IMR-90 (cell line): ENCODE data around the gene VIPR2. TPM values are rescaled to one million over a fixed set of nuclear protein-coding genes. Genes with fewer than 3 reads are reported as not detected.

Experiments used
- ATAC-seq: fragments of 200-7000 bp; cut with Tn5 transposase; 2 replicates; pipeline ENCODE4 v1.9.1; 2020; ENCODE audit warnings: low read depth, mild to moderate bottlenecking, moderate library complexity
- BruUV-seq: library from RNA; stranded (reverse); fragments of 400-500 nt; replicated peaks from 2 replicates; lab custom pipeline; 2021; lab: Mats Ljungman, UMichigan
- CTCF ChIA-PET: fragments of 300-600 bp; formaldehyde crosslinking; extraction: SDS; loops from one replicate; lab custom pipeline; 2021; ENCODE audit warnings: antibody characterized with exemption; lab: Yijun Ruan, JAX
- POLR2A ChIA-PET: fragments of 300-600 bp; sonication (Branson Sonifier 250); formaldehyde crosslinking; loops from one replicate; lab custom pipeline; 2022; ENCODE audit warnings: antibody characterized with exemption; ENCODE audit not compliant: unreplicated experiment; lab: Charles Lee
- DNase-seq: peaks from one replicate; pipeline ENCODE4 v3.0.0; 2013
- H2AFZ ChIP-seq: replicated peaks from 2 replicates; pipeline ENCODE3; 2013; ENCODE audit warnings: low read length, mild to moderate bottlenecking; ENCODE audit not compliant: poor library complexity
- H2AK5ac ChIP-seq: 2 replicates; pipeline ENCODE4 v1.6.1; 2013; ENCODE audit warnings: low read depth, low read length, inconsistent platforms
- H2AK9ac ChIP-seq: replicated peaks from 2 replicates; pipeline ENCODE3; 2013; ENCODE audit warnings: mild to moderate bottlenecking, low read depth, low read length, moderate library complexity; ENCODE audit not compliant: poor library complexity
- H2BK120ac ChIP-seq: 2 replicates; pipeline ENCODE4 v1.6.1; 2013; ENCODE audit warnings: low read depth, low read length, inconsistent platforms
- H2BK15ac ChIP-seq: 3 replicates; pipeline ENCODE4 v1.6.1; 2013; ENCODE audit warnings: low read depth, low read length, inconsistent platforms
- H2BK20ac ChIP-seq: 2 replicates; pipeline ENCODE4 v1.6.1; 2013; ENCODE audit warnings: low read depth, mild to moderate bottlenecking, inconsistent platforms, low read length, moderate library complexity
- H2BK5ac ChIP-seq: 2 replicates; pipeline ENCODE4 v1.6.1; 2013; ENCODE audit warnings: mild to moderate bottlenecking, low read depth, low read length, inconsistent platforms; ENCODE audit not compliant: poor library complexity, severe bottlenecking
- H3K14ac ChIP-seq: replicated peaks from 2 replicates; pipeline ENCODE4 v1.6.1; 2013; ENCODE audit warnings: low read depth, low read length, inconsistent platforms
- H3K18ac ChIP-seq: 2 replicates; pipeline ENCODE4 v1.6.1; 2013; ENCODE audit warnings: low read depth, low read length, control low read depth
- H3K23ac ChIP-seq: 2 replicates; pipeline ENCODE4 v1.6.1; 2013; ENCODE audit warnings: low read depth, low read length, inconsistent platforms
- H3K27ac ChIP-seq: 2 replicates; pipeline ENCODE4 v1.5.1; 2013; ENCODE audit warnings: mild to moderate bottlenecking, control low read depth, low read length; ENCODE audit not compliant: insufficient read depth
- H3K27me3 ChIP-seq: 2 replicates; pipeline ENCODE4 v1.6.1; 2013; ENCODE audit warnings: low read length; ENCODE audit not compliant: control insufficient read depth, insufficient read depth
- H3K36me3 ChIP-seq: 2 replicates; pipeline ENCODE4 v1.6.1; 2013; ENCODE audit warnings: low read length, mixed read lengths; ENCODE audit not compliant: control insufficient read depth, insufficient read depth
- H3K4ac ChIP-seq: 2 replicates; pipeline ENCODE4 v1.6.1; 2013; ENCODE audit warnings: low read depth, low read length, inconsistent platforms
- H3K4me1 ChIP-seq: 2 replicates; pipeline ENCODE4 v1.6.1; 2013; ENCODE audit warnings: low read length, mixed read lengths; ENCODE audit not compliant: control insufficient read depth, insufficient read depth
- H3K4me2 ChIP-seq: 2 replicates; pipeline ENCODE4 v1.6.1; 2013; ENCODE audit warnings: low read depth, mild to moderate bottlenecking, control low read depth, low read length, moderate library complexity
- H3K4me3 ChIP-seq: 2 replicates; pipeline ENCODE4 v1.5.1; 2013; ENCODE audit warnings: low read depth, mild to moderate bottlenecking, control low read depth, low read length, moderate library complexity; ENCODE audit not compliant: insufficient read depth
- H3K56ac ChIP-seq: 2 replicates; pipeline ENCODE4 v1.6.1; 2013; ENCODE audit warnings: low read length, inconsistent platforms; ENCODE audit not compliant: insufficient read depth; ENCODE audit errors: extremely low read depth
- H3K79me1 ChIP-seq, 2 experiments: 2 replicates each; pipeline ENCODE4 v1.6.1; 2013; ENCODE audit warnings: low read length in 2 of 2, inconsistent platforms in 1 of 2, low read depth in 1 of 2
- H3K9ac ChIP-seq: 2 replicates; pipeline ENCODE4 v1.6.1; 2013; ENCODE audit warnings: low read depth, low read length, control low read depth
- H3K9me1 ChIP-seq: 2 replicates; pipeline ENCODE4 v1.6.1; 2013; ENCODE audit warnings: low read length, inconsistent platforms; ENCODE audit not compliant: insufficient read depth
- H3K9me3 ChIP-seq: 2 replicates; pipeline ENCODE4 v1.6.1; 2013; ENCODE audit warnings: low read length; ENCODE audit not compliant: control insufficient read depth, insufficient read depth
- H4K20me1 ChIP-seq: 2 replicates; pipeline ENCODE4 v1.6.1; 2013; ENCODE audit warnings: low read length, inconsistent platforms; ENCODE audit not compliant: insufficient read depth
- H4K5ac ChIP-seq: 2 replicates; pipeline ENCODE4 v1.6.1; 2013; ENCODE audit warnings: mild to moderate bottlenecking, low read depth, low read length, control low read depth
- H4K8ac ChIP-seq, 2 experiments: 2 replicates each; pipeline ENCODE4 v1.6.1; 2013; ENCODE audit warnings: low read depth in 2 of 2, low read length in 2 of 2, control low read depth in 1 of 2, inconsistent platforms in 1 of 2
- H4K91ac ChIP-seq: 2 replicates; pipeline ENCODE4 v1.6.1; 2013; ENCODE audit warnings: low read depth, low read length, inconsistent platforms; ENCODE audit not compliant: insufficient read depth
- BHLHE40 ChIP-seq: fragments of 150-350 bp; IDR thresholded peaks from 2 replicates; pipeline ENCODE4 v1.6.1; 2016; ENCODE audit warnings: mild to moderate bottlenecking, low read depth, low read length
- CEBPB ChIP-seq: IDR thresholded peaks from 2 replicates; pipeline ENCODE4 v1.6.1; 2012; ENCODE audit warnings: low read depth, low read length, improper control_type of control experiment
- CHD1 ChIP-seq: IDR thresholded peaks from 2 replicates; pipeline ENCODE4 v1.6.1; 2012; ENCODE audit warnings: low read depth, low read length, improper control_type of control experiment
- FOS ChIP-seq: fragments of 150-350 bp; IDR thresholded peaks from 2 replicates; pipeline ENCODE4 v1.6.1; 2016; ENCODE audit warnings: low read depth, low read length
- MAFK ChIP-seq: IDR thresholded peaks from 2 replicates; pipeline ENCODE4 v1.6.1; 2012; ENCODE audit warnings: low read depth, low read length, improper control_type of control experiment
- MAZ ChIP-seq: IDR thresholded peaks from 2 replicates; pipeline ENCODE4 v1.6.1; 2012; ENCODE audit warnings: low read depth, mild to moderate bottlenecking, low read length, improper control_type of control experiment, moderate library complexity, borderline replicate concordance
- MXI1 ChIP-seq: IDR thresholded peaks from 2 replicates; pipeline ENCODE4 v1.6.1; 2012; ENCODE audit warnings: low read depth, mild to moderate bottlenecking, low read length, moderate library complexity, borderline replicate concordance
- NFE2L2 ChIP-seq: fragments of 150-350 bp; IDR thresholded peaks from 2 replicates; pipeline ENCODE4 v1.6.1; 2016; ENCODE audit warnings: low read depth, mild to moderate bottlenecking, low read length
- POLR2A ChIP-seq: IDR thresholded peaks from 2 replicates; pipeline ENCODE4 v1.6.1; 2012; ENCODE audit warnings: mild to moderate bottlenecking, low read depth, low read length
- RAD21 ChIP-seq: IDR thresholded peaks from 2 replicates; pipeline ENCODE4 v1.6.1; 2012; ENCODE audit warnings: low read length, improper control_type of control experiment
- RCOR1 ChIP-seq: IDR thresholded peaks from 2 replicates; pipeline ENCODE4 v1.6.1; 2012; ENCODE audit warnings: mild to moderate bottlenecking, low read length, improper control_type of control experiment; ENCODE audit not compliant: insufficient replicate concordance
- RFX5 ChIP-seq: IDR thresholded peaks from 2 replicates; pipeline ENCODE4 v1.8.0; 2012; ENCODE audit warnings: low read depth, mild to moderate bottlenecking, low read length, moderate library complexity
- SMC3 ChIP-seq: fragments of 150-350 bp; IDR thresholded peaks from 2 replicates; pipeline ENCODE4 v1.6.1; 2016; ENCODE audit warnings: low read depth, mild to moderate bottlenecking, antibody characterized with exemption, low read length, moderate library complexity
- WGBS, 2 experiments: methylation state at CpG; one replicate each; pipeline versions ENCODE4 v1.1.5 to v1.1.7; 2013; ENCODE audit warnings: missing lambda C conversion rate in 2 of 2; ENCODE audit not compliant: insufficient read length in 1 of 2; ENCODE audit errors: extremely low coverage in 2 of 2; 5-methylcytosine and 5-hydroxymethylcytosine counted together
- dilution Hi-C: fragments of 300-500 bp; cut with HindIII; formaldehyde crosslinking; loops from one replicate; pipeline ENCODE4 v1.14.3; 2018; ENCODE audit warnings: low sequenced_read_pairs; ENCODE audit not compliant: unreplicated experiment
- in situ Hi-C: fragments of 300-500 bp; cut with MboI; formaldehyde crosslinking; loops from 3 replicates; pipeline ENCODE4 v1.14.3; 2019; ENCODE audit warnings: low sequenced_read_pairs, inconsistent platforms, mixed read lengths
- intact Hi-C: fragments of 100-400 bp; cut with micrococcal nuclease; formaldehyde crosslinking; loops from 2 replicates; pipeline ENCODE4 v1.10.0; 2022
- polyA plus RNA-seq, 3 experiments: library from polyadenylated mRNA; depleted of rRNA; stranded (reverse); fragments of >200 nt; gene quantifications; 2 replicates each; pipeline ENCODE4 v1.2.3, GENCODE V29; 2012; ENCODE audit warnings: low replicate concordance in 1 of 3
- total RNA-seq: library from RNA; depleted of rRNA; stranded (reverse); fragments of >200 nt; gene quantifications from 2 replicates; pipeline ENCODE4 v1.2.3, GENCODE V29; 2012
- TF ChIP-seq, protein P1 (sequence below): conservative IDR thresholded peaks from 2 replicates; pipeline ENCODE4 v1.5.1; 2012; ENCODE audit warnings: mild to moderate bottlenecking, low read depth, low read length, improper control_type of control experiment
- TF ChIP-seq, protein P2 (sequence below): fragments of 150-350 bp; IDR thresholded peaks from 2 replicates; pipeline ENCODE4 v1.6.1; 2017; ENCODE audit warnings: mild to moderate bottlenecking, antibody characterized with exemption, low read length, low read depth
- TF ChIP-seq, protein P3 (sequence below): fragments of 150-350 bp; IDR thresholded peaks from 2 replicates; pipeline ENCODE4 v1.6.1; 2016; ENCODE audit warnings: low read depth, mild to moderate bottlenecking, low read length, moderate library complexity, borderline replicate concordance

VIPR2 gene
- total and polyA plus RNA-seq, 2 of the 4 experiments (the other 2 are of a cell fraction), result not detected

DNA sequence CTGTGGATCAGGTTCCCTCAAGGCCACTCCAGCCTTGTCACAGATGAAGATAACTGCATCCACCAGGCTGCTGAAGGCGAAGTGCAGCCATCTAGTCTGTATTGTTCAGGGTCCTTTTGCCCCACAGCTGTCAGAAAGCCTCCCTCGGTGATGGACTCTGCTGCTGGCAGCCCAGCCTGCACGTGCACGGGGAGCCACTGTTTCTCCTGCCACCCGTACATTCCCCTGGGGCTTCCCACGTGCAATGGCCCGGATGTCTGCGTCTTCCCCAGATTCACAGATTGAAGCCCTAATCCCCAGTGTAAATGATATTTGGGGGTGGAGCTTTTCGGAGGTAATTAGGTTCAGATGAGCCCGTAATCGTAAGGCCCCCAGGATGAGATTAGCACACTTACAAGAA lies 46.6 kb upstream of the VIPR2 start:
- H2AFZ ChIP-seq, result no peak overlapping the region
- WGBS, 2 experiments, result no CpG with 5 or more reads among the region's 11 CpGs
- dilution Hi-C loops (no loop called here), intact Hi-C loops (no loop called here), in situ Hi-C loops (no loop called here)
- H4K8ac ChIP-seq, result no peak overlapping the region
- H4K20me1 ChIP-seq, result no peaks in the 10 kb centered on the region
- no peak overlapping the region for H2BK15ac ChIP-seq
- H3K4ac ChIP-seq, result no peak overlapping the region
- no TSS peak for BruUV-seq
- POLR2A ChIA-PET, result no interaction called here
- H3K9me1 ChIP-seq, result no peaks in the 10 kb centered on the region
- H2BK20ac ChIP-seq, result no peak overlapping the region
- no peak overlapping the region for H2AK5ac ChIP-seq
- H3K56ac ChIP-seq, result no peak overlapping the region
- no peak overlapping the region for H4K91ac ChIP-seq
- no peaks in the 10 kb centered on the region for H3K79me1 ChIP-seq
- no peak overlapping the region for H3K23ac ChIP-seq
- no peaks in the 10 kb centered on the region for H3K4me1 ChIP-seq
- H3K27me3 ChIP-seq, result no peaks in the 10 kb centered on the region
- DNase-seq (no peak), ATAC-seq (no peak)
- H3K36me3 ChIP-seq, result no peaks in the 10 kb centered on the region
- H3K9me3 ChIP-seq, result peaks cover 16% of the 10 kb centered on the region
- no peak overlapping the region for H3K27ac ChIP-seq
- H4K5ac ChIP-seq, result no peak overlapping the region
- H2BK120ac ChIP-seq, result no peak overlapping the region
- H3K4me2 ChIP-seq, result no peak overlapping the region
- no peak overlapping the region for H3K4me3 ChIP-seq
- no peak overlapping the region for H3K9ac ChIP-seq
- no peak overlapping the region for H3K14ac ChIP-seq
- no peak overlapping the region for H2AK9ac ChIP-seq
- no peak overlapping the region for H3K18ac ChIP-seq
- TF ChIP-seq SMC3 (no peak), BHLHE40 (no peak), RAD21 (no peak), MAZ (no peak), CHD1 (no peak), MXI1 (no peak), FOS (no peak), RFX5 (no peak), NFE2L2 (no peak), POLR2A (no peak), MAFK (no peak), RCOR1 (no peak), CEBPB (no peak)
- TF ChIP-seq, protein P1, sequence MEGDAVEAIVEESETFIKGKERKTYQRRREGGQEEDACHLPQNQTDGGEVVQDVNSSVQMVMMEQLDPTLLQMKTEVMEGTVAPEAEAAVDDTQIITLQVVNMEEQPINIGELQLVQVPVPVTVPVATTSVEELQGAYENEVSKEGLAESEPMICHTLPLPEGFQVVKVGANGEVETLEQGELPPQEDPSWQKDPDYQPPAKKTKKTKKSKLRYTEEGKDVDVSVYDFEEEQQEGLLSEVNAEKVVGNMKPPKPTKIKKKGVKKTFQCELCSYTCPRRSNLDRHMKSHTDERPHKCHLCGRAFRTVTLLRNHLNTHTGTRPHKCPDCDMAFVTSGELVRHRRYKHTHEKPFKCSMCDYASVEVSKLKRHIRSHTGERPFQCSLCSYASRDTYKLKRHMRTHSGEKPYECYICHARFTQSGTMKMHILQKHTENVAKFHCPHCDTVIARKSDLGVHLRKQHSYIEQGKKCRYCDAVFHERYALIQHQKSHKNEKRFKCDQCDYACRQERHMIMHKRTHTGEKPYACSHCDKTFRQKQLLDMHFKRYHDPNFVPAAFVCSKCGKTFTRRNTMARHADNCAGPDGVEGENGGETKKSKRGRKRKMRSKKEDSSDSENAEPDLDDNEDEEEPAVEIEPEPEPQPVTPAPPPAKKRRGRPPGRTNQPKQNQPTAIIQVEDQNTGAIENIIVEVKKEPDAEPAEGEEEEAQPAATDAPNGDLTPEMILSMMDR, result no peak
- TF ChIP-seq, protein P2, sequence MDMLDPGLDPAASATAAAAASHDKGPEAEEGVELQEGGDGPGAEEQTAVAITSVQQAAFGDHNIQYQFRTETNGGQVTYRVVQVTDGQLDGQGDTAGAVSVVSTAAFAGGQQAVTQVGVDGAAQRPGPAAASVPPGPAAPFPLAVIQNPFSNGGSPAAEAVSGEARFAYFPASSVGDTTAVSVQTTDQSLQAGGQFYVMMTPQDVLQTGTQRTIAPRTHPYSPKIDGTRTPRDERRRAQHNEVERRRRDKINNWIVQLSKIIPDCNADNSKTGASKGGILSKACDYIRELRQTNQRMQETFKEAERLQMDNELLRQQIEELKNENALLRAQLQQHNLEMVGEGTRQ, result no peak
- TF ChIP-seq, protein P3, sequence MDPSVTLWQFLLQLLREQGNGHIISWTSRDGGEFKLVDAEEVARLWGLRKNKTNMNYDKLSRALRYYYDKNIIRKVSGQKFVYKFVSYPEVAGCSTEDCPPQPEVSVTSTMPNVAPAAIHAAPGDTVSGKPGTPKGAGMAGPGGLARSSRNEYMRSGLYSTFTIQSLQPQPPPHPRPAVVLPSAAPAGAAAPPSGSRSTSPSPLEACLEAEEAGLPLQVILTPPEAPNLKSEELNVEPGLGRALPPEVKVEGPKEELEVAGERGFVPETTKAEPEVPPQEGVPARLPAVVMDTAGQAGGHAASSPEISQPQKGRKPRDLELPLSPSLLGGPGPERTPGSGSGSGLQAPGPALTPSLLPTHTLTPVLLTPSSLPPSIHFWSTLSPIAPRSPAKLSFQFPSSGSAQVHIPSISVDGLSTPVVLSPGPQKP, result no peak
- H2BK5ac ChIP-seq, result no peak overlapping the region
- CTCF ChIA-PET, result no interaction called here
